ENCODE results near the gene TMIGD3. TPM values are rescaled to one million over a fixed set of nuclear protein-coding genes. Genes with fewer than 3 reads are reported as not detected.

Gene TMIGD3
- total and polyA plus RNA-seq, 2 of the 4 experiments (the other 2 are of a cell fraction), result under 0.01 to 0.12 TPM

- no peak for TF ChIP-seq ELK1 (IDR thresholded peaks at IDR 0.05; ENCODE audit: borderline replicate concordance, low read depth, low read length)
Observed at GRCh38 chr1:111515291-111516004, 12.0 kb upstream of the TMIGD3 start (continued).

GRCh38 chr1:111513410-111514020 is 10.1 kb upstream of the TMIGD3 start:
- Histone ChIP-seq H2AK5ac (ENCODE audit: low read depth, low read length) (no peak overlapping the region), H3K4ac (ENCODE audit: low read depth, low read length) (no peak overlapping the region), H2AK9ac (replicated peaks; ENCODE audit: low read depth, low read length, poor library complexity) (no peak overlapping the region), H3K27ac (ENCODE audit: insufficient read depth, low read length) (no peak overlapping the region), H2AFZ (replicated peaks; ENCODE audit: low read length, poor library complexity) (no peak overlapping the region), H3K27me3 (ENCODE audit: control insufficient read depth, insufficient read depth, low read length) (no peaks in the 10 kb centered on the region), H3K4me2 (ENCODE audit: low read depth, low read length) (no peak overlapping the region), H3K9ac (ENCODE audit: low read depth, low read length) (no peak overlapping the region), H3K9me3 (ENCODE audit: control insufficient read depth, insufficient read depth, low read length) (no peaks in the 10 kb centered on the region), H4K5ac (ENCODE audit: low read depth, low read length) (no peak overlapping the region), H3K79me1 (ENCODE audit: low read depth in 1 of 2, low read length in 2 of 2) (peaks cover 0 to under 1% of the 10 kb centered on the region in 2 experiments; a peak in 1 of 4 replicates), H3K18ac (ENCODE audit: low read depth, low read length) (no peak overlapping the region), H2BK120ac (ENCODE audit: low read depth, low read length) (no peak overlapping the region), H2BK15ac (ENCODE audit: low read depth, low read length) (no peak overlapping the region), H3K14ac (replicated peaks; ENCODE audit: low read depth, low read length) (no peak overlapping the region), H3K23ac (ENCODE audit: low read depth, low read length) (no peak overlapping the region), H3K4me3 (ENCODE audit: insufficient read depth, low read depth, low read length) (no peak overlapping the region), H3K36me3 (ENCODE audit: control insufficient read depth, insufficient read depth, low read length) (no peaks in the 10 kb centered on the region), H2BK5ac (ENCODE audit: low read depth, low read length, poor library complexity, severe bottlenecking) (no peak overlapping the region), H4K20me1 (ENCODE audit: insufficient read depth, low read length) (no peaks in the 10 kb centered on the region), H3K4me1 (ENCODE audit: control insufficient read depth, insufficient read depth, low read length) (peaks cover 7% of the 10 kb centered on the region), H3K9me1 (ENCODE audit: insufficient read depth, low read length) (peaks cover 7% of the 10 kb centered on the region), H4K8ac (ENCODE audit: low read depth in 2 of 2, low read length in 2 of 2) (no peak overlapping the region), H4K91ac (ENCODE audit: insufficient read depth, low read depth, low read length) (no peak overlapping the region), H3K56ac (ENCODE audit: extremely low read depth, insufficient read depth, low read length) (no peak overlapping the region), H2BK20ac (ENCODE audit: low read depth, low read length) (no peak overlapping the region)
- dilution Hi-C loops (cut with HindIII; ENCODE audit: low sequenced_read_pairs, unreplicated experiment), result no loop called here
- DNase-seq, result no peak
- BruUV-seq (replicated peaks), result no TSS peak
- 68% methylated on average over 3 of the region's 8 CpGs; no CpG with 5 or more reads in 1 of the 2 experiments for WGBS, 2 experiments (ENCODE audit: extremely low coverage in 2 of 2, insufficient read length in 1 of 2)
- in situ Hi-C loops (cut with MboI; ENCODE audit: low sequenced_read_pairs), result no loop called here
- ChIA-PET POLR2A (ENCODE audit: unreplicated experiment) (no interaction called here), CTCF (no interaction called here)
- intact Hi-C loops (cut with micrococcal nuclease), result no loop called here
- no peak for ATAC-seq (ENCODE audit: low read depth)
- TF ChIP-seq POLR2A (IDR thresholded peaks at IDR 0.05; ENCODE audit: low read depth, low read length), result no peak
- TF ChIP-seq RFX5 (IDR thresholded peaks at IDR 0.05; ENCODE audit: low read depth, low read length), result no peak
- no peak for TF ChIP-seq MXI1 (IDR thresholded peaks at IDR 0.05; ENCODE audit: borderline replicate concordance, low read depth, low read length)
- TF ChIP-seq CHD1 (IDR thresholded peaks at IDR 0.05; ENCODE audit: low read depth, low read length), result no peak
- no peak for TF ChIP-seq NFE2L2 (IDR thresholded peaks at IDR 0.05; ENCODE audit: low read depth, low read length)
- TF ChIP-seq CTCF (conservative IDR thresholded peaks at IDR 0.05; ENCODE audit: low read depth, low read length), result no peak
- no peak for TF ChIP-seq FOS (IDR thresholded peaks at IDR 0.05; ENCODE audit: low read depth, low read length)
- TF ChIP-seq CEBPB (IDR thresholded peaks at IDR 0.05; ENCODE audit: low read depth, low read length), result no peak
- TF ChIP-seq, protein P1, sequence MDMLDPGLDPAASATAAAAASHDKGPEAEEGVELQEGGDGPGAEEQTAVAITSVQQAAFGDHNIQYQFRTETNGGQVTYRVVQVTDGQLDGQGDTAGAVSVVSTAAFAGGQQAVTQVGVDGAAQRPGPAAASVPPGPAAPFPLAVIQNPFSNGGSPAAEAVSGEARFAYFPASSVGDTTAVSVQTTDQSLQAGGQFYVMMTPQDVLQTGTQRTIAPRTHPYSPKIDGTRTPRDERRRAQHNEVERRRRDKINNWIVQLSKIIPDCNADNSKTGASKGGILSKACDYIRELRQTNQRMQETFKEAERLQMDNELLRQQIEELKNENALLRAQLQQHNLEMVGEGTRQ (IDR thresholded peaks at IDR 0.05; ENCODE audit: low read depth, low read length), result no peak
- TF ChIP-seq RCOR1 (IDR thresholded peaks at IDR 0.05; ENCODE audit: insufficient replicate concordance, low read length), result no peak
- TF ChIP-seq BHLHE40 (IDR thresholded peaks at IDR 0.05; ENCODE audit: low read depth, low read length), result no peak
- no peak for TF ChIP-seq MAZ (IDR thresholded peaks at IDR 0.05; ENCODE audit: borderline replicate concordance, low read depth, low read length)
